Measurements from ENCODE around the gene GUCY2D.

Gene GUCY2D

GRCh38 chr17:7971651-7972050, 30.8 kb upstream of the GUCY2D start:
- Histone ChIP-seq H3K4me2 (no peak overlapping the region), H4K20me1 (ENCODE audit: insufficient read depth) (no peaks in the 10 kb centered on the region), H3K36me3 (ENCODE audit: insufficient read depth) (no peaks in the 10 kb centered on the region), H3K79me2 (ENCODE audit: insufficient read depth, low read depth) (no peaks in the 10 kb centered on the region), H3K9ac (no peak overlapping the region), H3K4me1 (ENCODE audit: low read depth, poor library complexity, severe bottlenecking) (no peaks in the 10 kb centered on the region), H3K4me3 (IDR thresholded peaks at IDR 0.05; ENCODE audit: insufficient read depth, low read depth, low read length) (no peak overlapping the region), H3K27me3 (ENCODE audit: insufficient read depth, low read depth) (no peaks in the 10 kb centered on the region), H2AFZ (ENCODE audit: low read depth) (no peak overlapping the region), H3K27ac (no peak overlapping the region)
- TF ChIP-seq CTCF (conservative IDR thresholded peaks at IDR 0.05; ENCODE audit: low read depth, low read length): no peak

GRCh38 chr17:7972131-7972785, 30.2 kb upstream of the GUCY2D start:
- Histone ChIP-seq H3K4me2 (no peak overlapping the region), H3K79me2 (ENCODE audit: insufficient read depth, low read depth) (no peaks in the 10 kb centered on the region), H3K36me3 (ENCODE audit: insufficient read depth) (no peaks in the 10 kb centered on the region), H3K27ac (no peak overlapping the region), H2AFZ (ENCODE audit: low read depth) (no peak overlapping the region), H3K4me3 (IDR thresholded peaks at IDR 0.05; ENCODE audit: insufficient read depth, low read depth, low read length) (no peak overlapping the region), H3K4me1 (ENCODE audit: low read depth, poor library complexity, severe bottlenecking) (no peaks in the 10 kb centered on the region), H3K9ac (no peak overlapping the region), H4K20me1 (ENCODE audit: insufficient read depth) (no peaks in the 10 kb centered on the region), H3K27me3 (ENCODE audit: insufficient read depth, low read depth) (no peaks in the 10 kb centered on the region)
- TF ChIP-seq CTCF (conservative IDR thresholded peaks at IDR 0.05; ENCODE audit: low read depth, low read length): no peak

GRCh38 chr17:7974638-7975131, 27.7 kb upstream of the GUCY2D start:
- no peaks in the 10 kb centered on the region for H4K20me1 ChIP-seq (ENCODE audit: insufficient read depth)
- H3K4me3 ChIP-seq (IDR thresholded peaks at IDR 0.05; ENCODE audit: insufficient read depth, low read depth, low read length): no peak overlapping the region
- H3K27me3 ChIP-seq (ENCODE audit: insufficient read depth, low read depth): no peaks in the 10 kb centered on the region
- no peaks in the 10 kb centered on the region for H3K4me1 ChIP-seq (ENCODE audit: low read depth, poor library complexity, severe bottlenecking)
- no peak overlapping the region for H2AFZ ChIP-seq (ENCODE audit: low read depth)
- no peaks in the 10 kb centered on the region for H3K79me2 ChIP-seq (ENCODE audit: insufficient read depth, low read depth)
- no peak overlapping the region for H3K9ac ChIP-seq
- no peaks in the 10 kb centered on the region for H3K36me3 ChIP-seq (ENCODE audit: insufficient read depth)
- no peak for TF ChIP-seq CTCF (conservative IDR thresholded peaks at IDR 0.05; ENCODE audit: low read depth, low read length)
- no peak overlapping the region for H3K27ac ChIP-seq
- no peak overlapping the region for H3K4me2 ChIP-seq

GRCh38 chr17:7977039-7977438, 25.4 kb upstream of the GUCY2D start:
- H3K27ac ChIP-seq: no peak overlapping the region
- H2AFZ ChIP-seq (ENCODE audit: low read depth): no peak overlapping the region
- H3K4me2 ChIP-seq: no peak overlapping the region
- TF ChIP-seq CTCF (conservative IDR thresholded peaks at IDR 0.05; ENCODE audit: low read depth, low read length): no peak
- no peaks in the 10 kb centered on the region for H3K27me3 ChIP-seq (ENCODE audit: insufficient read depth, low read depth)
- H3K4me3 ChIP-seq (IDR thresholded peaks at IDR 0.05; ENCODE audit: insufficient read depth, low read depth, low read length): no peak overlapping the region
- no peaks in the 10 kb centered on the region for H3K36me3 ChIP-seq (ENCODE audit: insufficient read depth)
- no peaks in the 10 kb centered on the region for H4K20me1 ChIP-seq (ENCODE audit: insufficient read depth)
- no peaks in the 10 kb centered on the region for H3K79me2 ChIP-seq (ENCODE audit: insufficient read depth, low read depth)
- H3K9ac ChIP-seq: no peak overlapping the region
- no peaks in the 10 kb centered on the region for H3K4me1 ChIP-seq (ENCODE audit: low read depth, poor library complexity, severe bottlenecking)

All from KMS-11 (cell line).